GM12892 (cell line): ENCODE measurements around the gene CNTLN.

ENCODE experiments used
- POLR2A ChIP-seq: IDR thresholded peaks from 2 replicates; pipeline ENCODE4 v1.6.1; 2011; ENCODE audit warnings: low read depth, low read length, control low read depth
- POLR2AphosphoS5 ChIP-seq: IDR thresholded peaks from 2 replicates; pipeline ENCODE4 v1.6.1; 2011; ENCODE audit warnings: low read depth, low read length, control low read depth
- TAF1 ChIP-seq: IDR thresholded peaks from 2 replicates; pipeline ENCODE4 v1.6.1; 2011; ENCODE audit warnings: low read depth, mild to moderate bottlenecking, control low read depth, low read length, borderline replicate concordance

DNA sequence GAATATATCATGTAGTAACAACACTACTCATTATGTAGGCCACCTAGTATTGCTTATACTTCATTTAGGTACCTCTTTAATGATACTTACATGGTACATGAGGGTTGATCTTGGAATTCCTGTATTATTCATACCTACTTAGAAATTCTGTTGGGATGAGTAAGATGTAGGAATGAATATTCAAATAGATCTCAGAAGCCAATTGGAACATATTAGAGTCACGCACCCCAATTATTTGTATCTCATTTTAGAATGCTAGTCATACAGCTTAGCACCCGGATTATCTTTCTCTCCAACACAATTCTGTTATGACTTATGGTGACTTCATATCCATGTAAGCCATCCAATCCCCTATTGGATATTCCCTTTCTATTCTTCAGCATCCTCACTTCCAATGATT lies 337.3 kb downstream of the CNTLN start:
- no peak for TF ChIP-seq POLR2AphosphoS5
- no peak for TF ChIP-seq POLR2A
- TF ChIP-seq TAF1: no peak
